Cerebellar cortex (tissue), 1 donor: ENCODE results near the gene PTMS.
"Not testable (repeated sequence)": the region's sequence is repeated elsewhere in the genome, so short reads cannot be mapped to it uniquely, and the experiment has no call there.

Experiments
- DNase-seq: peaks from one replicate; pipeline ENCODE4 v3.0.0-alpha.2; 2015; ENCODE audit warnings: low spot score

The PTMS gene, protein sequence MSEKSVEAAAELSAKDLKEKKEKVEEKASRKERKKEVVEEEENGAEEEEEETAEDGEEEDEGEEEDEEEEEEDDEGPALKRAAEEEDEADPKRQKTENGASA

GRCh38 chr12:6765634-6766581, at the start of gene PTMS:
TSS of gene PTMS (plus strand) at chr12:6766363. CDS start at chr12:6766706, 343 bp downstream.
- DNase-seq = peak; percentile 98

DNA sequence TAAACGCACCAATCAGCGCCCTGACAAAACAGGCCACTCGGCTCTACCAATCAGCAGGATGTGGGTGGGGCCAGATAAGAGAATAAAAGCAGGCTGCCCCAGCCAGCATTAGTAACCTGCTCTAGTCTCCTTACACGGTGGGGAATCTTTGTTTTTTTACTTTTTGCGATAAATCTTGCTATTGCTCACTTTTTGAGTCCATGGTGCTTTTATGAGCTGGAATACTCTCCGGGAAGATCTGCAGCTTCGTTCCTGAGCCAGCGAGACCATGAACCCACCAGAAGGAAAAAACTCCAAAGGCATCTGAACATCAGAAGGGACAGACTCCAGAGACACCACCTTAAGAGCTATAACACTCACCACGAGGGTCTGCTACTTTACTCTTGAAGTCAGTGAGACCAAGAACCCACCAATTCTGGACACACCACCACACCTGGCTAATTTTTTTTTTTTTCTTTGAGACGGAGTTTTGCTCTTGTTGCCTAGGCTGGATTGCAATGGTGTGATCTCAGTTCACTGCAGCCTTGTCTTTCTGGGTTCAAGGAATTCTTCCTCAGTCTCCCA, 49.2 kb upstream of the PTMS start:
- DNase-seq = no peak

GRCh38 chr12:6722863-6723262, 43.3 kb upstream of the PTMS start:
- no peak for DNase-seq

GRCh38 chr12:6723607-6724408, 42.4 kb upstream of the PTMS start, which contains the start of gene COPS7A:
TSS of gene COPS7A (plus strand) at chr12:6724046. CDS start at chr12:6724657, 611 bp downstream.
- DNase-seq = peak; percentile 99

- no peak for DNase-seq
Measured at GRCh38 chr12:6724409-6724797, 41.8 kb upstream of the PTMS start.

DNA sequence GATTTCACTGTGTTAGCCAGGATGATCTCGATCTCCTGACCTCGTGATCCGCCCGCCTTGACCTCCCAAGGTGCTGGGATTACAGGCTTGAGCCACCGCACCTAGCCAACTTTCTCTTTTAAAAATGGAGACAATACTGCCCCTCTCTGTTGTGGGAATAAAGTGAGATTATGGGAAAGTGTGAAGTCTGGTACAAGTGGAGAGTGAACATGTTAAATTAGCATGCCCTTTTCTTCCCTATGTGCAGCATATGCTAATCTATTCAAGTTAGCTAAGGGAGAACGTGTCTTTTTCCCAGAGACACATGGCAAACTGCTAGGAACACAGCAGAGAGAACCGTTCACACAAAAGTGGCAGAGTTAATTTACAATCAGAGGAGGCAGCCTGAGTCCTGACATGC, 40.8 kb upstream of the PTMS start:
- no peak for DNase-seq

DNA sequence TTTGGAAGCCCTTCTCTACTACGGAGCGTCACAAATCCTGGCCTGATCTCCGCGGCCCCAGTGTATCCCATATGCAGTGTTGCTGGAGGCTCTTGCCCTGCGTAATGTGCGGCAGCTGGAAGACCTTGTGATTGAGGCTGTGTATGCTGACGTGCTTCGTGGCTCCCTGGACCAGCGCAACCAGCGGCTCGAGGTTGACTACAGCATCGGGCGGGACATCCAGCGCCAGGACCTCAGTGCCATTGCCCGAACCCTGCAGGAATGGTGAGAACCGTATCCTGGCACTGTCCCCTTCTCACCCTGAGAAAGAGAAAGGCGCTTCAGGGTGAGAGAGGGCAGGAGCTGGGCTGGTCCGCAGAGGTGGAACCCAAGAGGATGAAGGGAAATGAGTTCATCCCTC, 37.0 kb upstream of the PTMS start:
- DNase-seq = no peak

- no peak for DNase-seq
Measured at GRCh38 chr12:6730169-6730568, 36.0 kb upstream of the PTMS start.

GRCh38 chr12:6734506-6735387, 31.4 kb upstream of the PTMS start:
- peak; percentile 86 for DNase-seq

- DNase-seq = peak; percentile 89
Measured at GRCh38 chr12:6735448-6736191, 30.5 kb upstream of the PTMS start.

DNA sequence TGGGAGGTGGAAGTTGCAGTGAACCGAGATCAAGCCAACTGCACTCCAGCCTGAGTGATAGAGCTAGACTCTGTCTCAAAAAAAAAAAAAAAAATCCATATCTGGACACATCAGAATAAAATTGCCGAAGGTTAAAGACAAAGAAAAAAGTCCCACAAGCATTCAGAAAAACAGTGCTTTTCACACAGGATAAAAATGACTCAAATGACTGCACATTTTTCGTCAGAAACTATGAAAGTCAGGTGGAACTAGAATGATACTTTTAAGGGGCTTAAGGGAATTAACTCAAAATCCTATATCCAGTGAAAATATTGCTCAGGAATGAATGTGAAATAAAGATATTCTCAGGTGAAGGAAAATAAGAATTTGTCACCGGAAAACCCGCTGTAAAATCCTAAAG, 29.4 kb upstream of the PTMS start:
- DNase-seq = no peak

DNA sequence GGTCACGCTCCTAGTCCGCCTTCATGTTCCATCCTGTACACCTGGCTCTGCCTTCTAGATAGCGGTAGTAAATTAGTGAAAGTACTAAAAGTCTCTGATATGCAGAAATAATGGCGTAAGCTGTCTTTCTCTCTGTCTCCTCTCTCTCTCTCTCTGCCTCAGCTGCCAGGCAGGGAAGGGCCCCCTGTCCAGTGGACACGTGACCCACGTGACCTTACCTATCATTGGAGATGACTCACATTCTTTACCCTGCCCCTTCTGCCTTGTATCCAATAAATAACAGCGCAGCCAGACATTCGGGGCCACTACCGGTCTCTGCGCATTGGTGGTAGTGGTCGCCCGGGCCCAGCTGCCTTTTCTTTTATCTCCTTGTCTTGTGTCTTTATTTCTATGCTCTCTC, 24.1 kb upstream of the PTMS start:
- not testable (repeated sequence) for DNase-seq

DNA sequence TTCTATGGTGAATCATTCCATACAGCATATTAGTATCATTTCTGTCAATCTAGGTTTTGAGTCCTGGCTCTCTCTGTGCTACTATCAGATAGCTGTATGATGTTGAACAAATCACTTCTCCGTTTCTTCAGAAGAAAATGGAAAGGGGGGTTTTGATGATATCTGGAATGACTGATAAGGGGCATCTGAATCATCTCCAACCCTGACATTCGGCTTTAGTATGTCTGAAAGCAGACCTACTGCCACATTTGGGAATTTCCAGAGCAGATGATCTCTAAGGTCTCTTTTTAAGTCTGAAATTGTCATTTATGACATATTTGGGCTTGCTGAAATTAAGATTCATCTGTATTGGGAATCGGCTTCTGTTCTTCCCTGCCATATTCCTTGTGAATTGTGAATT, 23.3 kb upstream of the PTMS start:
- no peak for DNase-seq

GRCh38 chr12:6743300-6743699, 22.9 kb upstream of the PTMS start:
- DNase-seq = not testable (repeated sequence)

DNA sequence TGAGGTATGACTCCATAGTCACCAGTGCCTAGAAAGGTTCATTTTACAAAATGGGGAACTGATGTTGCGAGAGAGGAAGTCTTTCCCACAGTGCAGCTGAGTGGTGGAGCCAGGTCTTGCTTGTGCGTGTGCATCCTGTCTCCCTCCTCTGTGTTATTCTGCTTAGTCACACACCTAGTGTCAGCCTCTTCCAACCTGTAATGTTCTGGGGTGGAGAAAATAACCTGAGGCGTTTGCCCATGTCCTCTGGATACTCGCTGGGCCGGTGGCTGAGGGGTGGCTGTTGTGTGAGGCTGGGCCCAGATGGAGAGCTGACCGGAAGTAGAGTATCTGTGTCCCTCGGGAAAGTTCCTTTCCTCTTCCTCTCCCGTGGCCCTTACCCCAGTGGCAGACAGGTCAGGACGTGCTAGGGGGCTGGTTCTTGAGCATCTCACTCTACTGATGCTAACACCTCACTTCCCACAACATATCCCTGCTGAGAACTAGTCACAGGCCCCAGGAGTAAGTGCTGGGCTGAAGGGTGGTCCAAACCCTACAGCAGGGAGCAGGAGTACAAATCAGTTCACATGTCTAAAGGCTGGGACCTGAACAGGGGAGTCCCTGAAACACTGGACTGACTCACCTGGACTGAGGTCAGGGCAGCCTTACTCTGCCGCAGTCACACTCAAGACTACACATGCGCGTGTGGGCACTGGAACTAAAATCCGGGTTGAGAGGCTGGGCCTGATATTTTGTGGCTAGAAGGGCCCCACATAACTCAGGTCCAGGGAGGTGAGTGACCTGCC, 20.2 kb upstream of the PTMS start:
- no peak for DNase-seq

GRCh38 chr12:6747216-6747615, 18.9 kb upstream of the PTMS start:
- DNase-seq = no peak

DNA sequence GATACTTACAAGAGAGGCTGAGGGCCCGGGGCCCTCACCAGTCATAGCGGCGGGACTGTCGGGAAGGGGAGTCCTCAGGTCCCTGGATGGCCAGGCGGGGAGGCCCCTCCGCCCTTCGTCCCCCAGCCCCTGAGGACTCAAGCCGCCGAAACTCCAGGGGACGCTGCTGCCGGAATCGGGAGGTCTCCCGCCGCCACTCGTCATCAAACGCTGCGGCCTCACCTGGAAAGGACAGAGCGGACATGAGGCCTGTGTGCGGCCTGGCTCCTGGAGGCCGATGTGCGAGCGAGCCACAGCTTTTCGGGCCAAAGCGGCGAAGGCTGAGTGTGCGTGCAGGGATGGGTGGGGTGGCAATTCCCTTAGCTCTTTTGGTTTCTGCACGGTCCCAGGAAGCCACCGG, 17.4 kb upstream of the PTMS start:
- no peak for DNase-seq

GRCh38 chr12:6750506-6750905, 15.7 kb upstream of the PTMS start:
- no peak for DNase-seq

- no peak for DNase-seq
Measured at GRCh38 chr12:6751767-6752166, 14.4 kb upstream of the PTMS start.
